Measurements from ENCODE around the gene ANGPTL5. TPM values are rescaled to one million over a fixed set of nuclear protein-coding genes. Genes with fewer than 3 reads are reported as not detected.

Gene ANGPTL5
- total RNA-seq, 6 experiments from 2014 or later: not detected

GRCh38 chr11:101870510-101870909 is 45.8 kb downstream of the ANGPTL5 start:
- Histone ChIP-seq H3K4me3 (no peak overlapping the region), H3K4me1 (peaks cover 0 to 18% (median 10%) of the 10 kb centered on the region in 4 donors), H3K27ac (no peak overlapping the region), H3K9me3 (no peaks in the 10 kb centered on the region), H3K27me3 (no peaks in the 10 kb centered on the region), H3K36me3 (no peaks in the 10 kb centered on the region)
- intact Hi-C loops (cut with DNase I): no loop called here
- ATAC-seq (no peak), DNase-seq (no peak)
- WGBS (ENCODE audit: insufficient coverage, low coverage, low lambda C conversion rate, missing lambda C conversion rate): 79% methylated on average over 6 of the region's 6 CpGs
- TF ChIP-seq CTCF (IDR thresholded peaks at IDR 0.05): no peak
- no peak for TF ChIP-seq POLR2A (IDR thresholded peaks at IDR 0.05)

GRCh38 chr11:101867951-101868350 is 48.4 kb downstream of the ANGPTL5 start:
- Histone ChIP-seq H3K4me3 (no peak overlapping the region), H3K9me3 (no peaks in the 10 kb centered on the region), H3K36me3 (no peaks in the 10 kb centered on the region), H3K4me1 (peaks cover 0 to 18% (median 10%) of the 10 kb centered on the region in 4 donors), H3K27me3 (no peaks in the 10 kb centered on the region), H3K27ac (no peak overlapping the region)
- DNase-seq (no peak), ATAC-seq (no peak)
- TF ChIP-seq CTCF (IDR thresholded peaks at IDR 0.05) (no peak), POLR2A (IDR thresholded peaks at IDR 0.05) (no peak)
- intact Hi-C loops (cut with DNase I): loop anchor here in 1 of 2 donors (10.0 kb wide), 1 partner anchor 137 kb away; no protein-coding TSS in a partner anchor
- 88% methylated on average over 2 of the region's 2 CpGs for WGBS (ENCODE audit: insufficient coverage, low coverage, low lambda C conversion rate, missing lambda C conversion rate)

DNA sequence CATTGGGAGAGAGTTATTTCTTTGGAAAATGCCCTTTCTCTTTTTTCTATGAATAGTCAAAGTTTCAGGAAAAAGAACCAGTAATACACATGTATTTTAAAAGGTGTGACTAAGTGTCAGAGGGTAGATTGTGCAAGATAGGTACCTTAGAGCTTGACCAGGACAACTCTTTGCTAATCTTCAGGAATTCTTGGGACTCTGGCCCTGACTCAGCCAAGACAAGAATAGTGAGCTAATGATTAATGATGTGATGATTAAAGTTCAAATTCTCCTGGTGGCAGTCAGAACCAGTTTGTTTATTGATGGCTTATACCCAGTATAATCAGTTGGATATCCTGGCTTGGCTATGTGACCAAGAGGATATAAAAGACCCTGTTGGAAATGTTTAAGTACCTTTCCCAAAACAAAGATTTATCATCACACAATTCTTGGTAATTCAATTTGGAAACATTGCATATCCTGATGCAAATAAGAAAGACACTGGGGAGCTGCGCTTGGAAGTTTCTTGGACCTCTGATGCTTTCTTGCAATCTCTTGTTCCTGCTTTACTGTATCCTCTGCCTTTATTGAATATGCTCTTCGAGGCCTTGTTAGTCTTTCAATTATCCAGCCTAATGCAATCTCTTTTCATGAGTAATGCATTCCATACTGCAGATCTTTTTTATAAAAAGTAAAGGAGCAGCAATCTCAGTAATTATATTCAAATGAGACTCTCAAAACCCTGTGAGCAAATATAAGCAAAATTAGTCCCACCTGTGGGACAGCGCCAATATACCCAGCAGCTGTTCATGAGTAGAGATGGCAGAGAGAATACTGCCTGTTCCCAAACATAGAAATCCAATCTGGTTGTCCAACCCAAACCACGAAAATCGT is 49.5 kb downstream of the ANGPTL5 start:
- intact Hi-C loops (cut with DNase I): loop anchor here in 1 of 2 donors (10.0 kb wide), 1 partner anchor 138 kb away; no protein-coding TSS in a partner anchor
- no peak for TF ChIP-seq POLR2A (IDR thresholded peaks at IDR 0.05)
- no peak for TF ChIP-seq CTCF (IDR thresholded peaks at IDR 0.05)
- peaks cover 0 to 21% (median 10%) of the 10 kb centered on the region in 4 donors for H3K4me1 ChIP-seq
- H3K27ac ChIP-seq: peak overlapping the region in 2 of 3 donors; percentile 2 to 39
- H3K9me3 ChIP-seq: no peaks in the 10 kb centered on the region
- no peak overlapping the region for H3K4me3 ChIP-seq
- ATAC-seq: peak; percentile 90 to 98 (median 92)
- peak in 1 of 3 donors; percentile 53 for DNase-seq
- H3K27me3 ChIP-seq: no peaks in the 10 kb centered on the region
- 68% methylated on average over 5 of the region's 5 CpGs for WGBS (ENCODE audit: insufficient coverage, low coverage, low lambda C conversion rate, missing lambda C conversion rate)
- no peaks in the 10 kb centered on the region for H3K36me3 ChIP-seq

- no peaks in the 10 kb centered on the region for H3K27me3 ChIP-seq
- H3K27ac ChIP-seq: no peak overlapping the region
- peaks cover 0 to 21% (median 10%) of the 10 kb centered on the region in 4 donors for H3K4me1 ChIP-seq
- ATAC-seq: no peak
- H3K4me3 ChIP-seq: no peak overlapping the region
- DNase-seq: no peak
- H3K9me3 ChIP-seq: no peaks in the 10 kb centered on the region
- intact Hi-C loops (cut with DNase I): loop anchor here (5.0 to 10.0 kb wide), 2 partner anchors 141 to 143 kb away; no protein-coding TSS in a partner anchor
- H3K36me3 ChIP-seq: no peaks in the 10 kb centered on the region
- no peak for TF ChIP-seq CTCF (IDR thresholded peaks at IDR 0.05)
- TF ChIP-seq POLR2A (IDR thresholded peaks at IDR 0.05): no peak
Measured at GRCh38 chr11:101864098-101864497, 52.2 kb downstream of the ANGPTL5 start.
